COLO829 (cell line): ENCODE results near the gene GHRHR.

Source experiments
- DNase-seq: peaks from one replicate; pipeline ENCODE4 v3.0.0; 2012; ENCODE audit warnings: low spot score

GHRHR gene

GRCh38 chr7:30928254-30928872 is 35.4 kb upstream of the GHRHR start:
- no peak for DNase-seq

DNA sequence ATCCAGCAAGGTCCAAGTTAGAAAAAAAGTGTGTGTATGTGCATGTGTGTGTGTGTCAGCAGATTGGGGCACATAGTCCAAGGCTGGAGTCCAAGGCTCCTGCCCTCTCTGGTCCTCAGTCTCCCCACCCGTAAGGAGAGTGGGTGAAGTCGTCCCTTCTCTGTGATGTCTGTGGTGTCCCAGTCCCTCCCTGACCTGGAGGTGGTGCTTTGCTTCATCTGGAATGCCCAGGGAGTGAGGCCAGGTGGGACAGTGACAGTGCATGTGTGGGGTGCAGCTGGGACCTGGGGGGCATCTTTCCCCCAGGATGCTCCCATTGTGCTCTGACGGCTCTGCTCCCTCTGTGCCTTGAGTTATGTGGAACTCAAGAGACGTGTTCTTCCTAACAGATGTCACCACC is 34.1 kb upstream of the GHRHR start:
- no peak for DNase-seq

DNA sequence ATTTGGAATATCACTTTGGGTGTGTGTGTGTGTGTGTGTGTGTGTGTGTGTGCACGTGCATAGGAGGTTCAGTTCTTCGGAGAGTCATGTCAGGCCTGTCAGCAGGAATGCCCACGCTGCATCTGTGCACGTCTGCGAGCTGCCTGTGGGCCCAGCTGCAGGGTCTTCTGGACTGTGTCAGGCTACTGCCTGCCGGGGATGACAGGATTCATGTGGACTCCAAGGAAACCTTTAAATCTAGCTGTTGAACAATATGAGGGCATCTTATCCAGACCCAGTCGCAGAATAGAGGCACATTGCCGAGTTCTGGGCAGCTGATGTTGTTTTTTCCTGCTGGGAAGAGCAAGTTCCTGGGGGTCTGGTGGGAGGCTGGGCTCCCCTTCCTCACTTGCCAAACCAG is 33.1 kb upstream of the GHRHR start:
- no peak for DNase-seq

DNA sequence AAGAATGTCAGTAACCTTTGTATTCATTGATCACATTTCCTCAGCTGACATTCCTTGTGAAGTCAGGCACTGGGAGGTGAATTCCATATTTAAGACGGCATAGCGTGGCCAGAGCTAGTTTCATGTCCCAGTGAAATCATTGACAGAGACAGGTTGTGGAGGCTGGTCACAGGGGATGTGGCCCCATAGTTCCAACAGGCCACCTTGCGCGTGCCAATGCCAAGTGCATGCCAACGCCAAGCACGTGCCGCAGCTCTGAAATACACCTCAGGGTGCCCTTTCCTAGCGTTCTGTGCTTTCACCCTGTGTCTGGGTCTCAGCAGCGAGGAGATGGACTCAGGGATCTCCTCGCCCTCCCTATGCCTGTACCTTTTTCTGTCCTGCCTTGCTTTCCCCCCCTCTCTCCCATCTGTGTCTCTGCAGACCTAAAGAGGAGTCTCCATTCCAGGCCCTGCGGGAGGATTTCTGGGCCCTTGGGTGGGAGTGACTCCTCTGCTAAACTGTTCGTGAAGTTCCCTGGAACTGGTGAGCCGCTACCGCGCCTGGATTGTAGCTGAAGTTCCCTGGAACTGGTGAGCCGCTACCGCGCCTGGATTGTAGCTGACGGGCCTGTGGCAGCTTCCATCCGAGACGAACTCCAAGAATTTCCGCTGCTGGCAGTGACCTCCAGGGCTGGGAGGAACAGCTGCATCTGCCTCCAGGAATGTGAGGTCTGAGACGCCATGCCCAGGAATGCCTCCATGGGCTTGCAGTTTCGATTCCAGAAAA is 32.4 kb upstream of the GHRHR start:
- DNase-seq: no peak

- no peak for DNase-seq
Measured at GRCh38 chr7:30931929-30932540, 31.7 kb upstream of the GHRHR start.

- DNase-seq: no peak
Measured at GRCh38 chr7:30932562-30932961, 31.2 kb upstream of the GHRHR start.

DNA sequence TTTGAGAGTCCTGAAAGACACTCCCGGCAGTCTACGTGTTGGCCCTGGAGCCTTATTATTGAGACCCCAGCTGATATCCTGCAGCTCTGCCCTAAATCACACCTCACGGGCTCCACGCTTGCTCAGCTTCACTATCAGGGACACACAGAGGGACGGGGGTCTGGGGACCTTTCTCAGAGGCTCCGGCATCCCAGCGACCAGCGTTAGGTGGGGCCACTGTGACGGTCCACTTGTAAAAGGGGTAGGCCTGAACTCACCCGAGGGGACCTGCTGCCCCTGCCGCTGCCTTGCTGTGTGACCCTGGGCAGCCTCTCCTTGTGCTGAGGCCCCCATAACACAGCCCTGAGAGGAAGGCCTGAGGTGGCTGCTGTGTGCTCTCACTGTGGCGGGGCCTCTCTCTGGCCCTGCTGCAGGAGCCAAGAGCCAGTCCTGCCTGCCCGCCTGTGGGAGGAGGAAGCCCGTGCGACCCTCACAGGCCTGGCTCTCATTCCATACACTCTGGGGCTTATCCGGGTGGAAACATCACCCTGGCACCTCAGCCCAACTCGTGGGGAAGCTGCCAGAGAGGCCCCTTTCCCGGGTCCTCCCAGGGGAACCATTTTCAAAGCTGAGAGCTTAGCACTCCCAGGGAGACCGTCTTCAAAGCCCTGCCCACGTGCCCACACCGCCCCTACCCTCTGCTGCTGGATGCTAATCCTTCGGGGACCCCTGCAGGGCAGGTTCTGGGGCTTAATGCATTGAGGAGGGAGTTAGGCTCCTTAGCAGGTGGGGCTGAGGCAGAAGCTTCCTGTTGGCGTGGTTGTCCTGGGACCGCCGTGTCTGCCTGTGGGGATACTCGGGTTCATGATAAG is 30.4 kb upstream of the GHRHR start:
- DNase-seq: no peak

GRCh38 chr7:30934225-30934624 is 29.5 kb upstream of the GHRHR start:
- no peak for DNase-seq

DNA sequence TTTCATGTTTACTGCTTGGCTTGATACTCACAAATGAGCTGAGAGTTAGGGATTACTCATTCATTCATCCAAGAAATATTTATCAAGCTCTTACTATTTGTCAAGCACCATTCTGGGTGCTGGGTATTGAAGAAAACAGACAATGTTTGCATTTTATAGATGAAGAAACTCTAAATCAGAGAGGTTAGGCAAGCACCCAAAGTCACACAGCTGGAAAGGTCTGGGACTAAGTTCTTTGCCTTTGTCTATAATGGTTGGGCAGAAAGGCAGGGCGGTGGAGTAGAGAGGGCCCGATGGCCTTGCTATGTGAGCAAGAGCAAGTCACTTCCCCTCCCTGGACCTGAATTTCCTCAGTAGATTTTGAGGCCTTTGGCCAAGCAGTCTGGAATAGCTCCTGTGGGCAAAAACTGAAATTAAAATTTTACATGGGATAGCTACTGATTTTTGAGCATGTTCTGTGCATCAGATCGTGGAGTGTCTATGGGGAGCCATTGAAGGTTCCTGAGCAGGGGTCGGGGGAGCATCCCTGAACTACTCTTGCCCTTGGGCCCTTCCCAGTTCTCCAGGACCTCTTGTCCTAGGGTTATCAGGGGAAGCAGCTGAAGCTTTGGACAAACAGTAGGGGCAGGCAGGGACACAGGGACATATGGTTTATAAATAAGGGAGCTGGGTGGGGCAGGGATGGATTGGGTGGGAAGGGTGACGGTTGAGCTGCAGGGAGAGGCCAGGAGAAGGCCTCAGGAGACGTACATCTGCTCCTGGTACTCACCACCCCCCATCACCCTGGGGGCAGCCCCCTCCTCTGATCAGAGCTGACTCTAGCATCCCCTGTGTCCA is 28.8 kb upstream of the GHRHR start:
- no peak for DNase-seq

DNA sequence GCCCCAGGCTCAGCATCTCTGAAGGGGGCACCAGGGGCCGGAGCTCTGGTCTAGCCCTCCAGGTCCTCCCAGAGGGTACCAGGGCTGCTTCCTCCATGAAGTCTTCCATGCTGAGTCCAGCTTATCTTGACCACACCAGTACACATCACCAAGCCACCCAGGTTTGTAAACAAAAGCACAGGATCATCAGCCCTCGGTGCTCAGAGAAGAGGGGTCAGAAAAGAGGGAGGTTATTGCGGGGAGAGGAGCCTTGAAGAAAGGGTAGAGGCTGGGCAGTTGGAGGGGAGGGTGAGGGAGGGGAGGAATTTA is 28.2 kb upstream of the GHRHR start:
- no peak for DNase-seq

GRCh38 chr7:30936650-30937245 is 27.0 kb upstream of the GHRHR start:
- DNase-seq: no peak

DNA sequence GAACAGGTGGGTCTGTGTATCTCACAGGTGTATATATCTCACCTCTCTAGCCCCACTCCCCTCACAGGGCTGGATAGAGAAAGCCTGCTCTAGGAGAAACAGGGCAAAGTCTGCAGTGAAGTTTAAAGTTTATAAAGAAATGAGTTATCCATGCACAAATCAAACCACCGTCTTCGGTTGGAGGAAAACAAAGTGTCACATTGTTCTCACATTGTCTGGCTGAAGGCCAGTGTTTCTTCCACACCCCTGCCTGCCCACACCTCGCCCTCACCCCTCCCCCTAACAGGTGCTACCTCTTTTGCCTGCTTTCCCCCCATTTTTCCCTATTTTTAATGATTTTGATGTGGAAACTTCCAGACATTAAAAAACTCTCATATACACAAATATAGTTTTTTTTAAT is 26.3 kb upstream of the GHRHR start:
- peak; percentile 46 for DNase-seq

DNA sequence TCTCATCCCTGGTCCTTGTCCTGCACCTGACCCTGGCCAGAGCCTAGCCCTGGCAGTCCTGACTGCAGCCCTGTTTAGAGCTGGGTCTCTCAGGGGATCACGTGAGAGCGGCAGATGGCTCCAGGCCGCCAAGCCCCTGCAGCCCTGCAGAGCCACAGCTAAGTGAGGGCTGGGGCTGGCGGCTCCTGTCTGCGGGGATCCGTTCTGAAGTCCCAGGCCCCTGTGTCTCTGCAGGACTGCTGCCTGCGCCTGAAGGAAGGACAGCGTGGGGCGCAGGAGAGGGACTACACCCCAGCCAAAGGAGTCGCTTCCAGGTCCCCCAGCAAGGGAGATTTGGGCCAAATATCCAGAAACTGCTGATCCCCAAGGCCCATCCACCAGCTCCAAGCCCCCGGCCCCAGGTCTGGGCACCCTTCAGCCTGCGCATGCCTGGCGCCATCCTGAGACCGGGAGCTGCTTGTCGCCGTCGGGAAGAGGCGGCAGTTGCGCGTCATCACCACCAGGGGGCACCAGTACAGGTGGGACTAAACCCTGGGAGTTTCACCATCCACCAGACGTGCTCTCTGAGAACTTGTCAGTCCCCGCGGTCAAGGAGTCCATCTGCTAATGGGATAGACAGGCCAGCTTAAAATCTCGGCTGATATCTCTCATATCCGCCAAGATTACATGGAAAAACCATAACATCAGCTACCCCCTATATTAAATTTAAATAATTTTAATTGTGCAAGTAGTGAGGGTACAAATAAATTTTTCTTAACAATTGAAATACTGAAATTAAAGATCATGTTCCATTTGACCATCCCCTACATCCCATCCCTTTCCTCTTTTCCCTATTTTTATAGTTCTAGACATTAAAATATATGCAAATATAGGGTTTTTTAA is 25.1 kb upstream of the GHRHR start:
- DNase-seq: peak; percentile 70

DNA sequence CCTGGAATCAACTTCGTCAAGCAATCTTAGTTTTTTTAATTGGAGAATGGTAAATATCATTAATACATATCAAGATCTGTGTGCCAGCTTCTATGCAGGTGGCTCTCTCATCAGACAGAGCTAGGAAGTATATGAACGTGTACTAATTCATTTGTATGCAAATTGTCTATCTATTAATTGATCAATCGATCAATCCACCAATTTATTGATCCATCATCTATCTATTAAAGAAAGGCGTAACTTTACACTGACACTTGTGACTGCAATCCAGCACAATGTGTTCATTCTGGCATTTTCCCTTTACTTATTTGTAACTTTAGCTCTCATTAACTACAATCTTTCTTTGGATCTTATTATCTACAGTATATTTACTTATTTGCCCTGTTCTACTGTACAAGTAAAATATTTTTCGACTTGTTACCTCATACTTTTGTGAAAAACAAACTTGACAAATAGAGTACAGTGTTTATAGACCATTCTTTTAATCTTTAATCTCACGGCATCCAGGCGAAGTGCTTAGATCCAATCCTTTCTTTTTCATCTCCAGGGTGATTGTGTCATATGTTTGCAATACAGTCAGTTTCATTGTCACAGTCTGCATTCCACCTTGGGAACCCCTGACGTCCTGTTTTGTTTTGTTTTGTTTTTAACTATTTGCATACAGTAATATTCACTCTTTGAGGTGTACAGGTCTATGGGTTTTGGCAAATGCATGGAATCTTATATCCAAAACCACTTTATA is 22.0 kb upstream of the GHRHR start:
- no peak for DNase-seq

- DNase-seq: no peak
Measured at GRCh38 chr7:30950197-30950596, 13.6 kb upstream of the GHRHR start.

DNA sequence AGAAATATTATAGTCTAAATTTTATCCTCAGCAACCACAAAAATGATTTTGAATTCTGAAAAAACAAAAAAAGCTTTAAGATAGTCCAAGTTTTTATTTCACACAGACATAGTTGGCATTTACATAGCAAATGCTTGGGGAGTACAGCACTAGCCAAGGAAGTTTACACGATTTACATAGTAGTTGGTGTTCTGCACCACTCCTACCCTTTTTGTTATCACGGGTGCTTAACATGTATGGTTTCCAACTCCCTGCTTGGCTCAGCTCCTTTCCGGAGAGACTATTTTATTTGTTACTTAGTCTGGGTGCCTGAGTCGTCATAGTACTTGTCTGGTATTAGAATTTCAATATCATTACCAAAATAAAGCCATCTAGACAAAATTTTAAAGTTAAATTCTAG is 8.8 kb upstream of the GHRHR start:
- no peak for DNase-seq

DNA sequence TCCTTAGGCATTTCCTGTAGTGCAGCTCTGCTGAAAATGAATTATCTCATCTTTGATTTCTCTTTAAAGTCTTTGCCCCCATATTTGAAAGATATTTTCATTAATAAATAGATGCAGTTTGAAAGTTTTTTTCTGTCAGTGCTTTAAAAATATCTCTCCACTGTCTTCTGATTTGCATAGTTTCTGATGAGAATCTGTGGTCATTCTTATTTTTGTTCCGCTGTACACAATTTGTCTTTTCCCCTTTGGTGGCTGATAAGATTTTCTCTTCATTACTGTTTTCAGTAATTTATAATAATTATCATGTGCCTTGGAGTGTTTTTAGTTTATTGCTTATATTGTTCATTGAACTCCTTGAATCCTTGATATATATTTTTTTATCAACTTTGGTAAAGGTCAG is 7.0 kb upstream of the GHRHR start:
- no peak for DNase-seq

GRCh38 chr7:30965372-30965771 is 1.6 kb downstream of the GHRHR start:
- DNase-seq: no peak

DNA sequence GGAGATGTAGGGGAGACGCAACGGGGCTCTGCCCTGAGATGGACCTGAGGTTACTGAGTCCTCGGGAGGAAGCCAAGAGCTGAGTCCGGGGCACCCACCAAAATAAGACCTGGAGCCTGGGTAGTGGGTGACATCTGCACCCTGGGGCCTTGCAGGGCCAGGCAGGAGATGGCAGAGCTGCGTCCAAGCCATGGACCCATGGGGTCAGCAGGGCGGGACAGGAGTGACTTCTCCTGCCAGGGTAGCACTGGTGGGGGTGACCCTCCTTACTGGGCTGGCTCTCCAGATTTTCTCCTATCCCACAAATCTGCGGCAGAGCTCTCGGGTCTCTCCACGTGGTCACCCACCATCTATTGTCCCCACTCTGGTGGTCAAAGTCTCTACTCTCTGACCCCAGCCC is 2.1 kb downstream of the GHRHR start:
- DNase-seq: no peak

DNA sequence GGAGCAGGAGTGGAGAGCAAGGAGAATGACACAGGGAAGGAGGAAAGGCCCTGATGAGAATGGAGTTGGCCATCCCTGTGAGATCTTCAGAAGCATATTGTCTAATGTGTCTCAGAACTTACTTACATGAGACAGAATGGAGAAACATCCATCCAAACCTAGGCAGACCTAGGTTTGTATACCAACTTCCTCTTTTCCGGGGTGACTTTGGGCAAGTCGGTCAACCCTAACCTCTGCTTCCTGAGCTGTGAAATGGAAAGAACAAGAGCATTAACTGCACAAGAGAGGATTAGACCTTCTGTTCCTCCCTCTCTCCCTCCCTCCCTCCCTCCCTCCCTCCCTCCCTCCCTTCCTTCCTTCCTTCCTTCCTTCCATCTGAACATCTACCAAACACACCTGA is 4.5 kb downstream of the GHRHR start:
- no peak for DNase-seq
